ENCODE data around the gene PPP2R2D. TPM values are rescaled to one million over a fixed set of nuclear protein-coding genes. Genes with fewer than 3 reads are reported as not detected.

PPP2R2D gene
- total RNA-seq, 1 experiment from 2014 or later, result 35.3 TPM

DNA sequence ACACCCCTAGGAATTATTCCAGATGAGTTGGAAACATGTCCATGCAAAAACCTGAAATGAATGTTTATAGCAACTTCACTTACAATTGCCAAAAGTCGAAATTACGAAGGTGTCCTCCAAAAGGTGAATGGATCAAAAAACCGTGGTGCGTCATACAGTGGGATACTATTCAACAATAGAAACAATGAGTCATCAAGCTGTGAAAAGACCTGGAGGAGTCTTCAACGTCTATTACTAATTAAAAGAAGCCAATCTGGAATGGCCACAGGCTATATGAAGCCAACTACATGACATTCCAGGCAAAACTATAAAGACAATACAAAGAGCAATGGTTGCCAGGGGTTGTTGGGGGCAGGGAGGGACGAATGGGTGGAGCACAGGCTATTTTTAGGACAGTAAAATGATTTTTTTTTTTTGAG lies 12.6 kb upstream of the PPP2R2D start:
- DNase-seq (ENCODE audit: low read depth), result peak; percentile 76

DNA sequence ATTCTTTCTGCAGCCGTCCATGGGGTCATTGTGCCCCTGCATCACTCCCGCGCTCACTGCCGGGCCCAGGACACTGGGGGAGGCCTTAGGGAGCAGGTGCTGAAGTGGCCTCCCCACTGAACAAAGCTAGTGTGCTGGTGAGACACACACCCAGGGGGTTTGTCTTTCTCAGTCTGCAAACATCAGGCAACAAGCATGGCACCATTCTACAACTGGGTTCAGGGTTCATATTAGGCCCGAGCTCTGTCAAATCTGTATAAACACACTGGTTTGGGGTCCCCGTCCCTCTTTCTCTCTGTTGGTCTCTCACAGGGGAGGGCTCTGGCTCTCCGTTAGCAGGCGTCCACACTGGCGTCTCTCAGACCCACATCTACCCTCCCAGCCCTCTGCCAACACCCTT lies 11.1 kb upstream of the PPP2R2D start:
- no peak for DNase-seq (ENCODE audit: low read depth)

DNA sequence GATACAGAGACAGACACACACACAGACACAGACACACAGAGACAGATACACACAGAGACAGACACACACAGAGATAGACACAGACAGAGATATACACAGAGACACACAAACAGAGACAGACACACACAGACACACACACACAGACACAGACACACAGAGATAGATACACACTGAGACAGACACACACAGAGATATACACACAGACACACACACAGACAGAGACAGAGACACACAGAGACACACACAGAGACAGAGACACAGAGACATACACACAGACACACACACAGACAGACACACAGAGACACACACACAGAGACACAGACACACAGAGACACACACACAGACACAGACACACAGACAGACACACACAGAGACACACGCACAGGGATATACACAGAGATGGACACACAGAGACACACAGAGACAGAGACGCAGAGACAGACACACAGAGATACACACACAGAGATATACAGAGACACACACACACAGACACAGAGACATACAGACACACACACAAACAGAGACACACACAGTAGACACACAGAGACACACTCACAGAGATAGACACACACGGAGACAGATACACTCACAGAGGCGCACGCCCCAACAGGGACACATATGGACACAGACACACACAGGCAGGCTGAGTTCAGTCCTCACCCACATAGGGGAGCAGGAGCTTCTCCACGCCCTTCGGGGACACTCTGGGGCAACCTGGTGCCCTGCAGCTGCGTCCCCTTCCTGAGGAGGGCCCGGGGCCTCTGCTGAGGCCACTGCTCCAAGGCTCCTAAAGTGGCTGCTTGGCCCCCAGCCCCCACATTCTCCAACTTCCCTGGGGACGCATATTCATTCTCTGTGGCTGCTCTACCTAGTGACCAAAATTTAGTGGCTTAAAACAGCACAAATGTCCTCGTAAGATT lies 10.3 kb upstream of the PPP2R2D start:
- no peak for DNase-seq (ENCODE audit: low read depth)

DNA sequence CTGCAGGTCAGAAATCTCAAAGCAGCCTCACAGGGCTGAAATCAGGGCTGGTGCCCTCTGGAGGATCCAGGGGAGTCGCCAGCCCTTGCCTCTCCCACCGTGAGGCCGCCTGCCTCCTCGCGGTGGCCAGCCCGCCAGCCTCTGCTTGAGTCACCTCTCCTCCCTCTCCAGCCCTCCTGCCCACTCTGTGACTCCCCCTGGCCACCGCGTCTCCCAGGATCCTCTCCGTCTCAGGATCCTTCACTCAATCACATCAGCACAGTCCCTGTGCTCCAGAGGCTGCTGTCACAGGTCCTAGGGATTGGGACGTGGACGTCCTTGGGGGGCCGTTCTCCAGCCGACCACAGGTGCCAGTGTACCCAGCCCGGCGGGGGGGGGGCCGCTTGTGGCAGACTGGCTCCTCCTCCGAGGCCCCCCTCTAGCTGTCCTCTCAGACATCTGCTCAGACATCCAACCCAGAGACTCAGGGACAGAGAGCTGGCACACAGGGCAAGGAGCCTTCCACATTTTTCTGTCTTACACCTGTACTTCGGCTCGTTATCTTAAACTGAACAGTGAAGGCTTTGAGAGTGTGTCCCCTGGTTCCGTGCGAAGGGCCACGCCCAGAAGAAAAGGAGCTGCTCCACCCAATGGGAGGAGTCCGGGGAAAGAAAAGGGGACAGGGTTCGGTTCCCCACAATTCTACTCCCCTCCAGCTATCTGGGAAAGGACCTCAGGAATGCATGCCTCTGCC lies 9.4 kb upstream of the PPP2R2D start:
- DNase-seq (ENCODE audit: low read depth), result peak; percentile 5

DNA sequence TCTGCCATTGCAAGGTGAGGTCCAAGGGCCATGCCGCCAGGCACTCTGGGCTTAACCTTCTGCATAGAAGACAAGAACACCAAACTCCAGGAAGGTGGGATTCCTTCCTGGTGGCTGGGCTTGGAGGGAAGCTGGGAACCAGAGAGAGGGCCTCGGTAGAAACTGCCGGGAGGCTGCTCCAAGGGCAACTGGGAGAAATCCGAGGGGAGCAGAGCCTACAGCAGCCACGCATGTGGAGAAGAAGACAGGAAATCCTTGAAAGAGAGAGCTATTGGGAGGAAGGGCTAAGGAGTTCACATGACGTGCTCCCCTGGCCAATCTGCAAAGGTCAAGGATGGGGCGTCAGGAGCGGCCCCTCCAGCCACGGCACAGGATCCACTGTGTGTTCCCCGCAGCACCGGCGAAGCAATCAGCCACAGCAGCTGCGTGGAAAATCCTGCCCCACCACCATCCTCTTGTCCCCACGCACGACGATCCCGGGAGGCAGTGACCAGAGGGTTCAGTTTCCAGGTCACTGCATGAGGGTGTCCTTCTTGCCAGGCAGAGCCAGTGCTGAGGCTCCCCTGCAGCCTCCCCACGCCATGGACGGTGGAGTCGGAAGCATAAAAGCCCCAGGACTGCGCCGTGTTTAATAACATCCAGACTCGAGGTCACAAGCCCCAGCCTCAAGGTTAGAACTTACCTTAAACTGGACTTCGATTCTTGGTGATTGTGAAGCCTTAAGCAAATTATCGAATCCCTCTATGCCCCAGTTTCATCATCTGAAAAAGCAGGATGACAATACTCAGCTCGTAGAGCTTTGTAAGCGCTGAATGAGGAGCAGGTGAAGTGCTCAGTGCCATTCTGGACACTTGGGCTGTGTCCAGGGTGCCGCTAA lies 8.6 kb upstream of the PPP2R2D start:
- no peak for DNase-seq (ENCODE audit: low read depth)

DNA sequence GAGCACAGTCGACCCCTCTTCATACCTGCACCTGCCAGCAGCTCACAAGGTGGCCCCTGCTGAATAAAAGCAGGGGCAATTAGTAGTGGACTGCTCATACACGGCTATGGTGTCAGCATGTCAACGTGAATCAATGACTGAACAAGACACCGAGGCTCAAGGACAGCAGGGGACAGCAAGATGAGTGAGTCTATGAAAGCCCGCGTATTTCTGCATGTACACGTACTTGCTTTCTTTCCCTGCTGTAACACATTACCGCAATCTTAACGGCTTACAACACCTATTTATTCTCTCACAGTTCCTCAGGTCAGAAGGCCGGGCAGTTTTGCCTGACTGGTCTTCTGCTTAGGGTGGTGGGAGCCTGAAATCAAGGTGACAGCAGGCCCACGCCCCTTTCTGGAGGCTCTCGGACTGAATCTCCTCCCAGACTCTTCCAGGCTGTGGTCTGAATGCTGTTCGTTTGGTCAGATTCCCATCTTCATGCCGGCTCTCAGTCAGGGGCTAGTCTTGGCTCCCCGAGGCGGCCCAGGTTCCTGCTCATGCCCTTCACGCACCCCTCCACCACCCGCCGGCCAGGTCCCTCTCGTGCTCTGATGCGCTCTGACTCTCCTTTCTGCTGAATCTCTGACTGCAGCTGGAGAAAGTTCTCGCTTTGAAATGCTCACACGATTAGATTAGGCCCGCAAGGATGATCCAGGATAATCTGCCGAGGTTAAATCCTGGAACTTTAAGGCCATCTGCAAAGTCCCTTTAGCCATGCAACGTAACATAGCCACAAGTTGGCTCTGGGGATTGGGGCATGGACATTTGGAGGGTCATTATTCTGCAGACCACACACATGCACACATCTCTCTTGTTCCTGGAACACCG lies 7.8 kb upstream of the PPP2R2D start:
- DNase-seq (ENCODE audit: low read depth), result no peak

DNA sequence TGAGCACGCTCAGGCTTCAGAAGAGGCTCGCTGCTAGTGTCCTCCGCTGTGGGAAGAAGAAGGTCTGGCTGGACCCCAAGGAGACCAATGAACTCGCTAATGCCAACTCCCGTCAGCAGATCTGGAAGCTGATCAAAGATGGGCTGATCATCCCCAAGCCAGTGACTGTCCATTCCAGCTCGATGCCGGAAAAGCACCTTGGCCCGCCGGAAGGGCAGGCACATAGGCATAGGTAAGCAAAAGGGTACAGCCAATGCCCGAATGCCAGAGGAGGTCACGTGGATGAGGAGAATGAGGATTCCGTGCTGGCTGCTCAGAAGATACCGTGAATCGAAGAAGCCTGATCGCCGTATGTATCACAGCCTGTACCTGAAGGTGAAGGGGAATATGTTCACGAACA lies 5.7 kb upstream of the PPP2R2D start:
- no peak for DNase-seq (ENCODE audit: low read depth)

DNA sequence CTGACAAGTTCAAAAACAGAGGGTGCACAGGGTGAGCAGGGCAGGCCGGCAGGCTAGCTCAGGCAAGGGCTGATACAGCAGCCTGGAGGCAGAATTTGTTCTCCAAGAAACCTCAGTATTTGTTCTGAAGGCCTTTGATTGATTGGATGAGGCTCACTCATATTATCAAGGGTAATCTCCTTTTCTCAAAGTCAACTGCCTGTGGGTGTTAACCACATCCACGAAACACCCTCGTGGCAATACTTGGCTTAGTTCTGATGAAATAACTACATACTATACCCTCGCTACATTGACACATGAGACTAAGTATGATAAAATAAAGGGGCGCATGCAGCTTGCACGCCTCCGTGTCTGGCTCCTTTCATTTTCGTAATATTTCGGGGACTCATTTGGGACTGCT lies 4.4 kb upstream of the PPP2R2D start:
- DNase-seq (ENCODE audit: low read depth), result no peak

DNA sequence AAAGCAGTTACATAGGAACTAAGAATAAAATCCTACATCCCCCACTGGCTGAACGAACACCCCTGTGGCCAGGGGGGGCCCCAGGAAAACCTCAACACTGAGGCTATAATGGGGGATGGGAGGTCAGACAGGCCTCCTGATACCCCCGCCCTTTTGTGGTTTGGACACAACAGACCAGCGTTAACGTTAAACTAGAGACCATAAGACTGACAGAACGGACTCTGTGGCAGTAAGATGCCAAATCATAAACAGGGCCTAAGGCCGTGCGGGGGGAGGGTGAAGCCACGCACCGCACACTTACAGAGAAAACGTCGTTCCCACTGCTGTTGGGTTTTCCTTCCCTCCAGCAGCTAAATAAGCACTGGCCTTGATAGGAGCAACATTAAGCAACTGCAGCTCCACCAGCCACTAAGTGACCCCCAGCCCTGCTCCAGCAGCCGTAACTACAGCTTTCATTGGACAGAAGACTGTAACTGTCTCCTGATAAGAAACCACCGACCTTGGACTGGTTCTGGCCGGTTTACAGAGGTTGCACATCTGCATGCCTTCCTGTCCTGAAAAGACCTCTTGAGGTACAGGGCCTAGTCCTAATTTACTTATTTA lies 3.4 kb upstream of the PPP2R2D start:
- no peak for DNase-seq (ENCODE audit: low read depth)

DNA sequence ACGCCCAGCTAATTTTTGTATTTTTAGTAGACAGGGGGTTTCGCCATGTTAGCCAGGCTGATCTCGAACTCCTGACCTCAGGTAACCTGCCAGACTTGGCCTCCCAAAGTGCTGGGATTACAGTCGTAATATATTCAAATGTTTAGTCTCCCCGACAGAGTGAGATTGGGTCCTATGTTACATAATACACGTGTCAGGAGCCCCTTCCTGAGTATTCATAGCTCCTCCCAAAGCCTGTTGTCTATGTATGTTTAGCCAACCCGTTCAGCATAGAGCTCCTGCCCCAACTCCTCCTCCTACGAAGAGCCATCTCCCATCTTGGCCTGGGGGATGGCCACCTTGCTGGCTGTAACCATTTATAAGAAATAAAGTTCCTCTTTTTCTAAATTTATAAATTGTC lies 2.7 kb upstream of the PPP2R2D start:
- DNase-seq (ENCODE audit: low read depth), result no peak

DNA sequence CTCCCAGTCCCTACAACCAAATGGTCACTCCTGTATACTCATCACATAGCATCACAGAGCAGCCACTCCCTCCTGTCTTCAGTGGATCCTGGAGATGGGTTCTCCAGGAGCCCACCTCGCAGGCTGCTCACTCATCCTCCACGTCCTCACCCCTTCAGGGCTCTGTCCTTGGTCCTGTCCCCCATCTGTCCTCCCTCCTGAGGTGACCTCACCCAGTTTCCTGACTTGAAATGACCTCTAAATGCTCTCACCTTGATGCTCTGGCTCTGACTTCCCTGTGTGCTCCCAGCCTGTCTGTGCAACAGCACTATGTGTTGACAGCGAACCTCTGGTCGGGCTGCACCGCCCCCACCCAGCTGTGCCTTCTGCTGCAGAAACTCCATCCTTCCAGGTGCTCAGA lies 2.1 kb upstream of the PPP2R2D start:
- DNase-seq (ENCODE audit: low read depth), result no peak

DNA sequence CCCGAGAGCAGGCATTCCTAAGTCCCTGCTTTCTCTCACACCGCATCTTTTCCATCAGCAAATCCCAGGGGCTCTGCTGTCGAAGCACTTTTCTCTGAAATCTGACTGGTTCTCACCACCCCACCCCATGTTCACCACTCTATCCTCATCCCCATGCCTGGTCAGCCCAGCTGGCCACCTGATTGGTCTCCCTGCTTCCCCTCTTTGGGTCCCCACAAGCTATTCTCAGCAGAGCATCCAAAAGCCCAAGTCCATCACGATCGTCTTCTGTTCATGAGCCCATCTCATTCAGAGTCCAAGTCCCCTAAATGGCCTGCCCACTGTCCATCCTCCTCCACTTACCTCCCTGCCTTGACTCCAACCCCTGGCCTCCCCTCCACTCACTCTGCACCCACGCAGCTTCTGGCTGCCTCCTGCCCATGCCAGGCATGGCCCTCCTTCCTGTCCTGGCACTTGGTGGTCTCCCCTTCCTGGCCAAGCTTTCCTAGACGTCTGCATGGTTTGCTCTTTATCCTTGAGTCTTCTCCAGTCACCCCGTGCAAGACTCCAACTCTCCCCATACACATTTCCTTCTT lies 1.6 kb upstream of the PPP2R2D start:
- DNase-seq (ENCODE audit: low read depth), result no peak

DNA sequence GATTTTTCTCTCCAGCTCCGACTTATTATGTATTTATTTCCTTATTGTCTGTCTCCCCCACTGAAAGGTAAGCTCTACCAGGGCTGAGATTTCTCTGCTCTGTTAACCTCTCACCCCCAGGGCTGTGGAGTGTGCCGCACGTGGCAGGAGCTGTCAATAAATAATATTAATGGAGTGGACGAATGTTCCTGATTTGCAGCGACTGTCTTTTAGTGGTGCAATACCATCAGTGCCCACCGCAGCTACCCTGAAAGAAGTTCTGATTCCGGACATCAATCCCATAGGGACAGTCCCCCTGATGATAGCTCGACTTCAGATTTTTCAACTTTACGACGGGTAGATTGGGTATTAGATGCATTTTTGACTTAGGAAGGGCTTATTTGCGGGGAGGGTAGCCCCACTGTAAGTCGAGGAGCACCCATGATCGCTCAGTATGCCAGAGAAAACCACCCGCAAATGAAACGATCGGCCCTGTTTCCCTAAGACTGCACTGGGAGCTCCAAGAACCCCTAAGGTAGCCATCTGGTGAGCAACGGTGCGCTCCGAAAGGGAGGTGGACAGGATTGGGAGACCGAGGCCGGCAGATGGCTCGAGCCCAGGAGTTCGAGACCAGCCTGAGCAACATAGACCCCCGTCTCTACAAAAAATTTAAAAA lies 986 bp upstream of the PPP2R2D start:
- DNase-seq (ENCODE audit: low read depth), result no peak

DNA sequence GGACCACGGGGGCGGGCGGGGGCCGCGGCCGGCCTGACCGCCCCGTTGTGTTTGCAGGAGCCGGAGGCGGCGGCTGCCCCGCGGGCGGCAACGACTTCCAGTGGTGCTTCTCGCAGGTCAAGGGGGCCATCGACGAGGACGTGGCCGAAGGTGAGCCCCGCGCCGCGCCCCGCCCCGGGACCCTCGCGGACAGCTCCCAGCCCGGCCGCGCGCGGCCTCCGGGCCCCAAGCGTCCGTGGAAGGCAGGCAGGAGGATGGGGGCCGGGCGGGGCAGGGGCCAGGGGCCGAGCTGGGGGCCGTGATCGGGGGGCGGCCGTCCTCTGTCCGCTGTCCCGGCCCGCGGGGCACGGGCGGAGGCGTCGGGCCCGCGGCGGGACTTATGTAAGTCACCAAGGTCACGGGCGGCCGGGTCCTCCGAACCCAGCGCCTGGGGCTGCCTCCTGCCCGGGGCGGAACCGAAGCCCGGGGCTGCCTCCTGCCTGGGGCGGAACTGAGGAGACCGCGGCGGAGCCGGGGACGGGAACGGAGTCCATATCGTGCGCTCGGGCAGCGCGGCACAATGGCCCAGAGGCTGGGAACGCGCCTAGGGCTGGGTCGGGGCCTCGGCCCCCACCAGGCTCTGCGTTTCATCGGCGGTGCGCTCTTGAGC lies 497 bp downstream of the PPP2R2D start:
- peak; percentile 11 for DNase-seq (ENCODE audit: low read depth)

DNA sequence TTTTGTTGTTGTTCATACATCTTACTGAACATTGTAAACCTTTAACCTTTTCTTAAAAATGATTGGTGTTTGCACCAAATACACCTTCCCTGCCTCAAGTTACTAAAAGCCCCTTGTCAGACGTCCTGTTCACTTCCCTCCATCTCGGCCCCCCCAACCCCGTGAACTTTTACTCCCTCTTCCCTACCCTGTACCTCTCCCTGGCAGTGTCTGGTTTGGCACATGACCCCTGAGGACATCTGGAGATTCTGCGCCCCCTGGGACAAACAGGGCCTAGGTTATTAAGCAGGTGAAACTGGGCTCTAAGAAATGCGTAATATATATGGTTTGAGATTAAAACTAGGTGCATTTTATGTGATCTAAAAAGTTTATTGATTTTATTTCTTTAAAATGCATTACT lies 1.4 kb downstream of the PPP2R2D start:
- DNase-seq (ENCODE audit: low read depth), result no peak

DNA sequence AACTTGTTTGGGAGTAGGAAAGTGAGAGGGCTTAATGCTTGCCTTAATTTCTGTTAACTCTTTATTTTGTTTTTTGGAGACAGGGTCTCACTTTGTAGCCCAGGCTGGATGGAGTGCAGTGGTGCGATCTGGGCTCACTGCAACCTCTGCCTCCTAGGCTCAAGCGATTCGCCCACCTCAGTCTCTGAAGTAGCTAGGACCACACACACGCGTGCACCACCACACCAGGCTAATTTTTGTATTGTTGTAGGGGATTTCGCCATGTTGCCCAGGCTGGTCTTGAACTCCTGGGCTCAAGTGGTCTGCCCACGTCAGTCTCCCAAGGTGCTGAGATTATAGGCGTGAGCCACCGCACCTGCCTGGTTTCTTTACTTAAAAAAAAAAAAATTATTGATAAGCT lies 1.9 kb downstream of the PPP2R2D start:
- DNase-seq (ENCODE audit: low read depth), result no peak

DNA sequence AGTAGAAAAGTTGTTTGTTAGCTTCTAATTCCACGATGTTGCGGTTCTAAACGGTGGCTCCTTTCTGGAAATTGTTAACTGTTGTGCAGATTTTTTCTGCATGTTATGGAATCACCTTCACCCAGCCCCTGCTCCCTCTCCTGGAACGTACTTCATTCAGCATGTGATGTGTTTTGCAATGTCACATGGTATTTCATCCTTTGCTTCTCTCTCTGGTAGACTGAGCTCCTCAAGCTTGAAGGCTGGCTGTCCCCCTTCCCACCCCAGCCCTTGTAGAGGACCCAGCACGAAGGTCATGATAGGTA lies 4.4 kb downstream of the PPP2R2D start:
- DNase-seq (ENCODE audit: low read depth), result no peak

DNA sequence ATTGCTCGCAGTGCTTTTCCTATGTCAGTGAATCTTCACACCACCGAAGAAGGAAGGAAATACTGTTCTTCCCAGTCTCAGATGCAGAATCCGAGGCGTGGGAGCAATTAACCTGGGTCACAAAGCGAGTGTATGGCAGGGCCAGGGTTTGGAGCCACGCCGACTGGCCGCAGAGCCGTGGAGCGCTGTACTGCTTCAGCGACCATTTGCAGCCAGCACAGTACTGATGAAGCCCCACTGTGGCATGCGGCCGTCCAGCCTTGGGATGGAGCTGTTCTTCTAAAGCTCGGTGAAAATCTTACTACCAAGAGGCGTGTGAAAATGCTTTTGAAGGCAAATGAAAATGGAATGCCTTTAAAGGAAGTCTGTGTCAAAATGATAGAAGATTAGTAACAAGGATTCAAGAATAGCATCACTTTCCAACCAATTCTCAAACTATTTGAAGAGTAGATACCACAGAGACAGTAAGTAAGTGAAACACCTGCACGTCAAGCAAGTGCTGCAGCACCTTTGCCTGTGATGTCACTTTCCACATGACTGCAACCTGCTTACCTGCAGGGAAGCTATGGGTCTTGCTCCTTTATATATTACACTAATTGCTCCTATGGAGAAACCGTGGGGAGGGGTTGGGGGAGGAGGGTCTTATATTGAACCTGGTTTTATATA lies 4.9 kb downstream of the PPP2R2D start:
- DNase-seq (ENCODE audit: low read depth), result no peak

DNA sequence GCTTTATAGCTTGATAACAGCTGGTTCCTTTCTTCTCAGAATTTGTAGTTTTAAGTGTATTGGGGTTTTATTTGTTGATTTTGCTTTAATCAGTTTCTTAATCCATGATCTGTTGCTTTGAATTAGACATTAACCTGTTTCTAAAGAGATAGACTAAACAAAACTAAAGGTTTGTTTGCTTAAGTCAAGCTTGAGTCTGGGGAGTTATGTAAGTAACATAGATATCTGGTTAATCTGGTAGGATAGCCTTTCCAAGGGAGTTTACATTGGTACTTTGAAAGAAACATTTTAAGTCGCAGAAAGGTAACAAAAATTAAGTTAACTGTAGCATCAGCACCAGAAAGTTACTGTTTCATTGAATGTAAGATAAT lies 5.4 kb downstream of the PPP2R2D start:
- DNase-seq (ENCODE audit: low read depth), result no peak
